GM12891 (cell line): ENCODE data around the gene RBM33.
A peak's percentile ranks its signal among the peaks of the same experiment; 100 is the strongest.

Experiments used
- DNase-seq: peaks from one replicate; pipeline ENCODE4 v3.0.0; 2011; ENCODE audit warnings: low spot score; ENCODE audit not compliant: insufficient read length
- FAIRE-seq: peaks from 2 replicates; lab custom pipeline; 2011; peaks lifted over from hg19 to GRCh38; lab: Jason Lieb, UNC
- PAX5 ChIP-seq: IDR thresholded peaks from 2 replicates; pipeline ENCODE4 v1.6.1; 2011; ENCODE audit warnings: low read length, moderate library complexity, mild to moderate bottlenecking; ENCODE audit not compliant: insufficient read depth, severe bottlenecking
- POLR2A ChIP-seq: IDR thresholded peaks from 2 replicates; pipeline ENCODE4 v1.6.1; 2011; ENCODE audit warnings: low read depth, low read length, control low read depth
- POLR2AphosphoS5 ChIP-seq: IDR thresholded peaks from 2 replicates; pipeline ENCODE4 v1.6.1; 2011; ENCODE audit warnings: low read depth, low read length, control low read depth
- POU2F2 ChIP-seq: IDR thresholded peaks from 2 replicates; pipeline ENCODE4 v1.6.1; 2011; ENCODE audit warnings: low read depth, mild to moderate bottlenecking, control low read depth, low read length, moderate library complexity
- SPI1 ChIP-seq: IDR thresholded peaks from 2 replicates; pipeline ENCODE4 v1.6.1; 2011; ENCODE audit warnings: low read depth, low read length, control low read depth
- TAF1 ChIP-seq: IDR thresholded peaks from 2 replicates; pipeline ENCODE4 v1.6.1; 2011; ENCODE audit warnings: low read depth, low read length, control low read depth

The RBM33 gene

GRCh38 chr7:155735442-155736115 lies 91.1 kb downstream of the RBM33 start:
- DNase-seq (no peak), FAIRE-seq (no peak)
- TF ChIP-seq POU2F2 (no peak), TAF1 (no peak), PAX5 (no peak)

- FAIRE-seq (no peak), DNase-seq (no peak)
- no peak for TF ChIP-seq POU2F2
- TF ChIP-seq POLR2AphosphoS5, result no peak
- TF ChIP-seq SPI1, result no peak
- no peak for TF ChIP-seq PAX5
- TF ChIP-seq TAF1, result no peak
- no peak for TF ChIP-seq POLR2A
These were observed 93.1 kb downstream of the RBM33 start for GRCh38 chr7:155737590-155737989.

- TF ChIP-seq TAF1 (no peak), POLR2AphosphoS5 (no peak), PAX5 (no peak), POLR2A (no peak)
- FAIRE-seq (no peak), DNase-seq (no peak)
These were observed 93.6 kb downstream of the RBM33 start for GRCh38 chr7:155738104-155738503.

GRCh38 chr7:155738652-155739537 lies 94.4 kb downstream of the RBM33 start:
- no peak for DNase-seq
- TF ChIP-seq TAF1, result no peak
- no peak for TF ChIP-seq PAX5
- TF ChIP-seq POLR2A, result no peak
- no peak for TF ChIP-seq SPI1
- TF ChIP-seq POU2F2, result no peak
- no peak for TF ChIP-seq POLR2AphosphoS5
- FAIRE-seq, result peak; percentile 92

GRCh38 chr7:155739538-155740143 lies 95.2 kb downstream of the RBM33 start:
- DNase-seq (no peak), FAIRE-seq (no peak)
- TF ChIP-seq POU2F2, result no peak
- TF ChIP-seq PAX5, result no peak
- TF ChIP-seq POLR2A, result no peak
- no peak for TF ChIP-seq SPI1
- no peak for TF ChIP-seq POLR2AphosphoS5
- TF ChIP-seq TAF1, result no peak

DNA sequence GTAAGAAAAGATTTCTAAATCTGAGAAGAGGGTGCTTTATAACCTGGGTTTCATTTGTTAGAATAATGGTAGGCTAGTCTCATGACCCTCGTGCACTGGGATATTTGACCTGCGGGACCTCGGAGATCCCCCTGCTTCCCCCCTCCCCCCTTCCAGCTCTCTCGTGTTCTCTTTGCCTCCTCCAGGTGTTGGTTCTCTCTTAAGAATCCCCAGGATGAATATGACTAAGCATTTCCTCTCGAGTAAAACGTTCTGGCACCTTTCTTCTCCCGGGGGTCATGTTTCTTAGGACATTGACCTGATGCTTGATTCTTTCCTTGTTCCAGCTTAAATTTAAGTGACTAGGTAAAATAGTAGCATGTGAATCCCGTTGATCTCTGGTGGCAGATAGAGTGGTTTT lies 96.6 kb downstream of the RBM33 start:
- TF ChIP-seq SPI1 (no peak), POLR2AphosphoS5 (no peak), POLR2A (no peak), TAF1 (no peak), POU2F2 (no peak)
- DNase-seq, result no peak
- FAIRE-seq, result peak; percentile 35

- no peak for TF ChIP-seq PAX5
- peak; percentile 32 for TF ChIP-seq SPI1
- DNase-seq (no peak), FAIRE-seq (peak; percentile 71)
These were observed 97.3 kb downstream of the RBM33 start for GRCh38 chr7:155741805-155742204.

DNA sequence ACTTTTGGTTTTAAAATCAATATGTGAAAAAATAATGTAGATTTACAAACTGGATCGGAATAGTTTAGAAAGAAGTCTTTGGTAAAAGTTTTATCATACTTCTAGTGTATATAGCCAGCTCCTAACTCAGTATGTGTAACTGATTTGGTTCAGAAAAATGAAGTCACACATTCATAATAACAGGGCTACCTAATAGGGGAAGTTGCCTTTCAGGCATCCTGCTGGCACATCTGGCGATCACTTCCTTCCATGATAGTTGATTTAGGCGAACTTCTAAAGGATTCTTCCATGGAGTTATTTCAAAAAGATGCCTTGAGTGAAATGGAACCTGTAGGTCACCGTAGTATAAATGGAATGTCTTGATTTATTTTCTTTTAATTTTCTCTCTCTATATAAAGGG lies 98.7 kb downstream of the RBM33 start:
- FAIRE-seq, result peak; percentile 40
- DNase-seq, result no peak

DNA sequence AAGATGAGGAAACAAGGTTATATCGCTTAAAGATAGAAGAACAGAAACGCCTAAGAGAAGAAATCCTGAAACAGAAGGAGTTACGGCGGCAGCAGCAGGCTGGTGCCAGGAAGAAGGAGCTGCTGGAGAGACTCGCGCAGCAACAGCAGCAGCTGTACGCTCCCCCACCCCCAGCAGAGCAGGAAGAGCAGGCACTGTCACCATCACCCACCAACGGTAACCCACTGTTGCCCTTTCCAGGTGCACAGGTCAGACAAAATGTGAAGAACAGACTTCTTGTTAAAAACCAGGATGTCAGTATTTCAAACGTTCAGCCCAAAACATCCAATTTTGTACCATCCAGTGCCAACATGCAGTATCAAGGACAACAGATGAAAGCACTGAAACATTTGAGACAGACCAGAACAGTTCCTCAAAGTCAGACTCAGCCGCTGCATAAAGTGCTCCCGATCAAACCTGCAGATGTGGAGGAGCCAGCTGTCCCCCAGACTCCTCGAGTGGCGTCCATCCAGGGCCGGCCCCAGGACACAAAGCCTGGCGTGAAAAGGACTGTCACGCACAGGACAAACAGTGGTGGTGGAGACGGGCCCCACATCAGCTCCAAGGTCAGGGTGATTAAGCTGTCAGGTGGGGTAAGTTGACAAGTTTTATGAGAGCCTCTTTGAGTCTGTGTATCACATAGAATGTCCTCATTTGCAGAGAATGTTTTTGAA lies 100.7 kb downstream of the RBM33 start:
- DNase-seq, result no peak
- TF ChIP-seq SPI1, result no peak
- TF ChIP-seq POLR2A, result no peak
- TF ChIP-seq PAX5, result no peak
- TF ChIP-seq POLR2AphosphoS5, result no peak
- no peak for TF ChIP-seq POU2F2
- TF ChIP-seq TAF1, result no peak
- peak; percentile 54 for FAIRE-seq

More for the DNA sequence above, 98.7 kb downstream of the RBM33 start:
- TF ChIP-seq POU2F2 (no peak), PAX5 (no peak), POLR2AphosphoS5 (no peak), TAF1 (no peak), POLR2A (no peak), SPI1 (peak; percentile 40; the same call in 1 of the 2 replicates)
